ENCODE measurements around the gene CDX2.
A peak's percentile ranks its signal among the peaks of the same experiment; 100 is the strongest.

The CDX2 gene

GRCh38 chr13:27919934-27920676 lies 49.0 kb downstream of the CDX2 start, which contains the start of gene PDX1:
Gene PDX1, plus strand, starts transcription at chr13:27920000. Its CDS starts 139 bp downstream, at chr13:27920139.
- DNase-seq (ENCODE audit: low read depth in 1 of 2, low spot score in 1 of 2), result no peak
- Histone ChIP-seq H3K27me3 (ENCODE audit: insufficient read depth, poor library complexity, severe bottlenecking) (peaks cover 96% of the 10 kb centered on the region), H3K27ac (replicated peaks) (no peak within 1 kb of the TSS), H3K4me3 (replicated peaks; ENCODE audit: insufficient read depth, low read length) (peak within 1 kb of the TSS; percentile 43; the same call in 1 of the 2 replicates)
- TF ChIP-seq SPI1 (IDR thresholded peaks at IDR 0.05; ENCODE audit: borderline replicate concordance, low read depth) (no peak), CTCF (IDR thresholded peaks at IDR 0.05; ENCODE audit: insufficient read depth, low read length) (no peak), REST (IDR thresholded peaks at IDR 0.05; ENCODE audit: insufficient replicate concordance, low read depth) (no peak), GABPA (IDR thresholded peaks at IDR 0.05; ENCODE audit: low read depth) (no peak), POLR2AphosphoS5 (IDR thresholded peaks at IDR 0.05; ENCODE audit: low read depth) (no peak)

- H3K27me3 ChIP-seq (ENCODE audit: insufficient read depth, poor library complexity, severe bottlenecking), result peaks cover 92% of the 10 kb centered on the region
- no peak overlapping the region for H3K4me3 ChIP-seq (replicated peaks; ENCODE audit: insufficient read depth, low read length)
- DNase-seq (ENCODE audit: low read depth in 1 of 2, low spot score in 1 of 2), result no peak
- TF ChIP-seq SPI1 (IDR thresholded peaks at IDR 0.05; ENCODE audit: borderline replicate concordance, low read depth) (no peak), GABPA (IDR thresholded peaks at IDR 0.05; ENCODE audit: low read depth) (no peak), CTCF (IDR thresholded peaks at IDR 0.05; ENCODE audit: insufficient read depth, low read length) (no peak), REST (IDR thresholded peaks at IDR 0.05; ENCODE audit: insufficient replicate concordance, low read depth) (no peak), POLR2AphosphoS5 (IDR thresholded peaks at IDR 0.05; ENCODE audit: low read depth) (no peak)
- H3K27ac ChIP-seq (replicated peaks), result no peak overlapping the region
Observed at GRCh38 chr13:27919659-27919933, 49.5 kb downstream of the CDX2 start.

- Histone ChIP-seq H3K27me3 (ENCODE audit: insufficient read depth, poor library complexity, severe bottlenecking) (peaks cover 94% of the 10 kb centered on the region), H3K4me3 (replicated peaks; ENCODE audit: insufficient read depth, low read length) (no peak overlapping the region), H3K27ac (replicated peaks) (no peak overlapping the region)
- no peak for TF ChIP-seq SPI1 (IDR thresholded peaks at IDR 0.05; ENCODE audit: borderline replicate concordance, low read depth)
- TF ChIP-seq GABPA (IDR thresholded peaks at IDR 0.05; ENCODE audit: low read depth), result no peak
- no peak for DNase-seq (ENCODE audit: low read depth in 1 of 2, low spot score in 1 of 2)
Observed at GRCh38 chr13:27918918-27919658, 50.0 kb downstream of the CDX2 start.
